HEK293T (cell line): ENCODE data around the gene NCLN.
"Not testable (repeated sequence)": the region's sequence is repeated elsewhere in the genome, so short reads cannot be mapped to it uniquely, and the experiment has no call there.

Source experiments
- CTCF ChIA-PET: fragments of 350-600 bp; formaldehyde crosslinking; extraction: SDS; loops from one replicate; lab custom pipeline; 2021; ENCODE audit warnings: antibody characterized with exemption, inconsistent platforms; lab: Yijun Ruan, JAX
- POLR2A ChIA-PET: fragments of 350-600 bp; formaldehyde crosslinking; extraction: SDS; loops from one replicate; lab custom pipeline; 2020; ENCODE audit warnings: antibody characterized with exemption, inconsistent platforms; lab: Yijun Ruan, JAX
- DNase-seq: peaks from one replicate; pipeline ENCODE4 v3.0.0; 2012; ENCODE audit warnings: mixed read lengths; ENCODE audit errors: extremely low spot score
- ARNT ChIP-seq: fragments of 450-650 bp; IDR thresholded peaks from 2 replicates; pipeline ENCODE4 v1.6.1; 2017; ENCODE audit warnings: mild to moderate bottlenecking
- BHLHE40 ChIP-seq: fragments of 450-650 bp; IDR thresholded peaks from 2 replicates; pipeline ENCODE4 v1.6.1; 2016; ENCODE audit warnings: mild to moderate bottlenecking, moderate library complexity, borderline replicate concordance
- CTBP1 ChIP-seq: fragments of 450-650 bp; IDR thresholded peaks from 2 replicates; pipeline ENCODE4 v1.6.1; 2016; ENCODE audit warnings: borderline replicate concordance
- ELF4 ChIP-seq: fragments of 450-650 bp; IDR thresholded peaks from 2 replicates; pipeline ENCODE4 v1.6.1; 2017; ENCODE audit warnings: antibody characterized with exemption
- FOXA1 ChIP-seq: fragments of 450-650 bp; IDR thresholded peaks from 2 replicates; pipeline ENCODE4 v1.6.1; 2016; ENCODE audit warnings: mild to moderate bottlenecking
- FOXK2 ChIP-seq: fragments of 450-650 bp; IDR thresholded peaks from 2 replicates; pipeline ENCODE4 v1.6.1; 2016; ENCODE audit warnings: mild to moderate bottlenecking
- FOXM1 ChIP-seq: fragments of 450-650 bp; IDR thresholded peaks from 2 replicates; pipeline ENCODE4 v1.6.1; 2017; ENCODE audit warnings: mild to moderate bottlenecking, borderline replicate concordance
- HDGF ChIP-seq: fragments of 450-650 bp; IDR thresholded peaks from 2 replicates; pipeline ENCODE4 v1.6.1; 2017; ENCODE audit warnings: antibody characterized with exemption, borderline replicate concordance
- L3MBTL2 ChIP-seq: fragments of 450-650 bp; conservative IDR thresholded peaks from 2 replicates; pipeline ENCODE4 v1.6.1; 2016; ENCODE audit warnings: mild to moderate bottlenecking
- LEF1 ChIP-seq: fragments of 450-650 bp; IDR thresholded peaks from 2 replicates; pipeline ENCODE4 v1.6.1; 2017; ENCODE audit warnings: mild to moderate bottlenecking, borderline replicate concordance
- NFRKB ChIP-seq: fragments of 450-650 bp; IDR thresholded peaks from 2 replicates; pipeline ENCODE4 v1.6.1; 2016; ENCODE audit warnings: mild to moderate bottlenecking, moderate library complexity
- SP1 ChIP-seq: fragments of 450-650 bp; IDR thresholded peaks from 2 replicates; pipeline ENCODE4 v1.6.1; 2017
- SUZ12 ChIP-seq: fragments of 450-650 bp; IDR thresholded peaks from 2 replicates; pipeline ENCODE4 v1.6.1; 2016; ENCODE audit warnings: mild to moderate bottlenecking
- TARDBP ChIP-seq: fragments of 450-650 bp; IDR thresholded peaks from 2 replicates; pipeline ENCODE4 v1.6.1; 2016
- ZNF384 ChIP-seq: fragments of 450-650 bp; IDR thresholded peaks from 2 replicates; pipeline ENCODE4 v1.6.1; 2016
- TF ChIP-seq, protein P1 (sequence below): fragments of 450-650 bp; IDR thresholded peaks from 2 replicates; pipeline ENCODE4 v1.6.1; 2016

NCLN gene

DNA sequence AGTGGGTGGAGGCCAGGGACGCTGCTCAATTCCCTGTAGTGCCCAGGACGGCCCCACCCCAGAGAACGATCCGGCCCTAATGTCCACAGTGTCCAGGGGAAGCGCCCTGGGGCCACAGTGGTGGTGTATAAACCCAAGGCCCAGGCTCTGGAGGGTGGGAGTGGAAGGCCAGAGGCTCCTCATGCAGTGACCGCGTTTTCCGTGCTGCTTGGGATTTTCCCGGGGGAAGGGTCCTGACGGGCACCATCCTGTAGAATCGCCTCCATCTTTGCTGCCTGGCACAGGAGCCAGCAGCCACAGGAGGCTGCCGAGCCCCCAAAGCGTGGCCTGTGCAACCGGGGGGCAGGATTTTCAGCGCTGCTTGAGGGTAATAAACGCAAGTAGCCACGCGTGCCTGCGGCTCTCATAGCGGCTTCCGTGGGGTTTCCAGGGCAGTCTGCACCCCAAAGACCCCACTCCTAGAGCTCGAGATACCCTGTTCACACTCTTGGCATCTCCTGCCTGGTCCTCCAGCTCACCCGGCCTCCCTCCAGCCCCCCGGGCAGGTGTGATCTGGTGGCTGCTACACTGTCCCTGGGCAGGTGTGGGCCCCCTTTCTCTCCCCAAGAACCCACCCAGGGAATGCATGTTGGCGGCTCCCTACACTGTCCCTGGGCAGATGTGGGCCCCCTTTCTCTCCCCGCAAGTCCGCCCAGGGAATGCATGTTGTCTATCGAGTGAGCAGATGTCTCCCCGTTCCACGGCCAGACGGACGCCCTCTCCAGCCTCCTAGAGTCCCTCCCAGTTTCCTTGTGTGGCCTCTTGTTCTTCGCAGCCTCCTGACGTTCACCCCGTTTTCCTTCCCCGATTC is 2.2 kb downstream of the NCLN start:
- TF ChIP-seq FOXA1 (no peak), FOXK2 (no peak), BHLHE40 (no peak), ELF4 (no peak), FOXM1 (no peak)
- CTCF ChIA-PET: interaction anchor here (0.5 kb wide), 1 partner anchor 533 kb away, joined by 3 read pairs; no protein-coding TSS in a partner anchor
- DNase-seq: no peak
- POLR2A ChIA-PET: no interaction called here

DNA sequence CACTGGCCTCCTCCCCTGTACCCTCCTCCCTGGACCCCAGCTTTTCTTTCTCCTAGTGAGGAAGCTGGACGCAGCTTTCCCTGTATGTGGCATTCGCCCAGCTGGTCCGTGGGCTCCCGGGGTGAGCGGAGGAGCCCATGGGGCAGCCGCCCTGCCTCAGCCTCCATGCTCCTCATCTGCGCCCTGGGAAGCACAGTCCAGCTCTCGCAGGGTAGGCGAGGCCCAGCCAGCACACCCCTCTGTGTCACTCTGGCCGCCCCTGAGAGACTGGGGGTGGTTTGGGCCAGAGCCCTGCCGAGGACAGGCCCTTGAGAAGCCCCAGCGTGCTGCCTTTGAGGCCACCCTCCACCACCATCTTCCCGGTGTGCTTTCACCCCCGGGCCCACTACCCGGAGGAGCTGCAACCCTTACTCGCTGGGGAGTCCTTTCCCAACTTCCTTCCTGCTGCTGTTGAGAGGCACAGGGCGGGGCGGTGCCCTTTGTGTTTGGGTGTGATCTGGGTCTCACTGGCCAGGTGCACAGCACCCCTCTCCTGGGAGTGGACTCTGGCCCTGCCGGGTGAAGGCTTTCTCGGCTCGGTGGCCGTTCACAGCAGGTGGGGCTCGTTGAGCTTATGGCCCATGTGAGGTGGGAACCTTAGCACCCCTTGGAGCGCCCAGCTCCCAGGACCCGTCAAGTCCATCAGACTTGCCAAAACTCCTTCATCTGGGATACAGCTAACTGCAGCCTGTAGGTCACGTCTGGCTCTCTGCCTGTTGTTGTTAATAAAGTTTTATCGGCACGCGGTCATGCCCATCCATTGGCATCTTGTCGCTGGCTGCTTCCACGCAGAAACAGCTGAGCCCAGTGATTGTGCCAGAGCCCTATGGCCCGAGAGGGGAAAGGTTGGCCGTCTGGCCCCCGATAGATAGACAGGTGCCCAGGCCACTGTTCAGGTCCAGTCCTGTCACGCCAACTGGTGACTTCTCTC is 3.2 kb downstream of the NCLN start:
- TF ChIP-seq, protein P1, sequence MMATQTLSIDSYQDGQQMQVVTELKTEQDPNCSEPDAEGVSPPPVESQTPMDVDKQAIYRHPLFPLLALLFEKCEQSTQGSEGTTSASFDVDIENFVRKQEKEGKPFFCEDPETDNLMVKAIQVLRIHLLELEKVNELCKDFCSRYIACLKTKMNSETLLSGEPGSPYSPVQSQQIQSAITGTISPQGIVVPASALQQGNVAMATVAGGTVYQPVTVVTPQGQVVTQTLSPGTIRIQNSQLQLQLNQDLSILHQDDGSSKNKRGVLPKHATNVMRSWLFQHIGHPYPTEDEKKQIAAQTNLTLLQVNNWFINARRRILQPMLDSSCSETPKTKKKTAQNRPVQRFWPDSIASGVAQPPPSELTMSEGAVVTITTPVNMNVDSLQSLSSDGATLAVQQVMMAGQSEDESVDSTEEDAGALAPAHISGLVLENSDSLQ: no peak
- TF ChIP-seq FOXM1 (no peak), CTBP1 (no peak), FOXK2 (no peak), NFRKB (no peak), L3MBTL2 (no peak), FOXA1 (no peak), BHLHE40 (no peak), ZNF384 (no peak), ARNT (no peak), ELF4 (no peak), SUZ12 (no peak), SP1 (no peak), HDGF (no peak), LEF1 (no peak)
- ChIA-PET CTCF (no interaction called here), POLR2A (no interaction called here)
- no peak for DNase-seq

DNA sequence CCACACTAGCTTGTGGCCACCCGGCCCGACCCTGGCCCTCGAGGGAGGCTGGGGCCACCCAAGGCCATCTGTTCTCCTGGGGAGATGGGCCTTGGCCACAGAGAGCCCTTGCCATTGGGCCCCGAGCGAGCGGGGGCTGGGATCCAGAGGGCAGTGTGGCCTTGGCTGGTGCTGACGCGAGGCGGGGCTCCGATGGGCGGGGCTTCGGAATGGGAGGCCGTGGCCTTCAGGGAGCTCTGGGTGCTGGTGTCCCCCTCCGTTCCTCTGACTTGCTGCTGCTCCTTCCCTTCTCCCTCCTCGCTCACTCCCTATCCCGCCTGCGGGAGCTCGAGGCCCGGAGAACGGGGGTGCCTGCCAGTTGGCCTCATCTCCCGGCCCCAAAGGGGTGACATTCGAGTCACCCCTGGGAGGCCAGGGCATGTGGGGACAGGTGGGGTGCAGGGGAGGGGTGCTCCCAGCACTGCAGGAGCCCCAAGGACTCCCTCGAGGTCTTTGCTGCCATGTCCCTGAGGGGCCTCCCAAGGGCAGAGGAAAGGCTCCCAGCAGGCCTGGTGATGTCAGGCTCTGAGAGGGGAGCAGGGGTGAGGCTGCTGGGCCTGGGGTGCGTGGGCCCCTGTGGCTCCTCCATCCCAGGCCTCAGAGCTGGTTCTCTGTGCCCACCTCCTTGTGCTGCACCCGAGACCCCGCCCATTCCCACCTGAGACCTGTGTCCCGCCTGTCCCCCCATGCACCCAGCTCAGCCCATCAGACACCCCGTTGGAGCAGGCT is 4.2 kb downstream of the NCLN start:
- POLR2A ChIA-PET: no interaction called here

DNA sequence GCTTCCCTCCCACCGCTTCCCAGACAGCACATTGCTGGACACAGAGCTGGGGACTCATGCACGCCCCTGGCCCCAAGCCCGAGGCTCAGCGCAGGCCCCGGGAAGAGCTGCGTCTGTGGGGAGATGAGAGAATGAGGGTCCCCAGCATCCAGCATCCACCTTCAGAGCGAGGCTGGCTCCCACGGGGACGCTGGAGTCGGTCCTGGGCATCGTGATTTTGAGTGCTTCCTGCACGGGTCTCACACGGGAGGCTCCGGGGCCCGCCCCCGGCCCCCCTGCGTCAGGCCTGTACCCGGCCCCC is 4.7 kb downstream of the NCLN start:
- ChIA-PET CTCF (no interaction called here), POLR2A (no interaction called here)
- no peak for TF ChIP-seq FOXK2
- no peak for TF ChIP-seq SP1
- TF ChIP-seq, protein P1: no peak
- no peak for TF ChIP-seq ARNT
- no peak for TF ChIP-seq SUZ12
- no peak for TF ChIP-seq FOXA1
- no peak for TF ChIP-seq ELF4
- TF ChIP-seq NFRKB: no peak
- TF ChIP-seq CTBP1: no peak
- no peak for TF ChIP-seq LEF1
- TF ChIP-seq TARDBP: no peak
- TF ChIP-seq ZNF384: no peak
- no peak for TF ChIP-seq L3MBTL2
- DNase-seq: no peak

More for the DNA sequence above, 4.2 kb downstream of the NCLN start:
- TF ChIP-seq FOXK2 (no peak), ZNF384 (no peak), SUZ12 (no peak), LEF1 (no peak), CTBP1 (no peak), NFRKB (no peak), ELF4 (no peak), ARNT (no peak), TARDBP (no peak), FOXM1 (no peak), HDGF (no peak), L3MBTL2 (no peak), BHLHE40 (no peak), SP1 (no peak)
- no peak for DNase-seq
- CTCF ChIA-PET: no interaction called here

DNA sequence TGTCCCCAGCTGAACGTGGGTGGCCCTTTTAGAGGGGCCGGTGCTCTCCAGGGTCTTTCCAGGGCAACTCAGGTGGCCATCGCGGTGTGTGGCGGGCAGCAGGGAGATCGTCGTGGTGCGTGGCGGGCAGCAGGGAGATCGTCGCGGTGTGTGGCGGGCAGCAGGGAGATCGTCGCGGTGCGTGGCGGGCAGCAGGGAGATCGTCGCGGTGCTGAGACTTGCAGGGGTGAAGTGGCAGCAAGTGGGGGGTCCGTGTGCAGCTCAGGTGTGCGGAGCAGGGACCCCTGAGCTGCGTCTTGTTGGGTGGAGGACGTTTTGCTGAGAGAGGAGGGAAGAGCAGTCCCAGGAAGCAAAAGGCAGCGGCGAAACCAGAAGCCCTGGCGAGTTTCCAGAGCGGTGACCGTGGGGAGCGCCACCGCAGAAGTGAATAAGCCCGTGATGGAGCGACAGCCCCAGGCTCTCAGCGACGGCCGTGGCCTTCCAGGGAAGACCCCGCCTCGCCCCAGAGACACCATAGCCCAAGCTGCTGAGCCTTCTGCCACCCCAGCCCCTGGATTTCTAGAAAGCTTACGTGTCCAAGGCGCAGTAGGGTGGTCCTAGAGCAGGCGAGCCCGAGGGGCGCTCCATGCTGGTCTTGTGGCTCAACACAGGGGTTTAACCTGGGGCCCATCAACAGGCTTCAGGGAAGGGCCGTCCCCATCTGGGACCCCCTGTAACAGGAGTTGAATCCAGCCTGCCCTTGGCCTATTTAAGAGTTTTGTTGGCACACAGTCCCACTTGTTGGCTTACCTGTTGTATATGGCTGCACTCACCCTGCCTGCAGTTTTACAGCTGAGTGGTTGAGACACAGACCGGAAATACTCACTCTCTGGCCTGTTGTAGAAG is 5.4 kb downstream of the NCLN start:
- CTCF ChIA-PET: no interaction called here
- POLR2A ChIA-PET: no interaction called here
- no peak for DNase-seq
- TF ChIP-seq FOXK2 (no peak), TARDBP (no peak), BHLHE40 (no peak), SUZ12 (no peak), L3MBTL2 (no peak), ZNF384 (no peak), FOXM1 (no peak), ARNT (no peak), LEF1 (no peak), FOXA1 (no peak), SP1 (no peak), NFRKB (no peak), ELF4 (no peak)
- TF ChIP-seq, protein P1: no peak

DNA sequence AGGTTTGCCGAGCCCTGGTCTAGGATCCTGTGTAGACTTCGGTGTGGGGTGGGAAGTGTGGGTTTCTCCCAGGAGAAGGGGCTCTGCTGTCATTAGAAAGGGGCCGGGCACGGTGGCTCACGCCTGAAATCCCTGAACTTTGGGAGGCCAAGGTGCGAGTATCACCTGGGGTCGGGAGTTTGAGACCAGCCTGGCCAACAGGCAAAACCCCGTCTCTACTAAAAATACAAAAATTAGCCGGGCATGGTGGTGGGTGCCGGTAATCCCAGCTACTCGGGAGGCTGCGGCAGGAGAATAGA is 6.0 kb downstream of the NCLN start:
- POLR2A ChIA-PET: not testable (repeated sequence)

More for the DNA sequence above, 6.0 kb downstream of the NCLN start:
- CTCF ChIA-PET, DNase-seq: not testable (repeated sequence)
